Bronchial epithelial cell (primary cell): ENCODE results near the gene SKA2. TPM values are rescaled to one million over a fixed set of nuclear protein-coding genes. Genes with fewer than 3 reads are reported as not detected.

Source experiments
- DNase-seq: peaks from one replicate; pipeline ENCODE4 v3.0.0-alpha.2; 2010; ENCODE audit warnings: low read depth
- FAIRE-seq: peaks from 2 replicates; lab custom pipeline; 2011; peaks lifted over from hg19 to GRCh38; lab: Jason Lieb, UNC
- H3K27me3 ChIP-seq: 2 replicates; pipeline ENCODE4 v1.5.1; 2011; ENCODE audit warnings: low read length; ENCODE audit not compliant: control insufficient read depth, insufficient read depth
- H3K36me3 ChIP-seq: 2 replicates; pipeline ENCODE4 v1.5.1; 2011; ENCODE audit warnings: low read length; ENCODE audit not compliant: control insufficient read depth, insufficient read depth
- H3K4me3 ChIP-seq: 2 replicates; pipeline ENCODE4 v1.5.1; 2011; ENCODE audit warnings: mild to moderate bottlenecking, low read depth, low read length, control low read depth
- total RNA-seq: library from RNA; depleted of rRNA; stranded (reverse); fragments of >200 nt; gene quantifications from 2 replicates; pipeline ENCODE4 v1.2.1, GENCODE V29; 2014
- TF ChIP-seq, protein P1 (sequence below): IDR thresholded peaks from 2 replicates; pipeline ENCODE4 v1.5.1; 2011; ENCODE audit warnings: mild to moderate bottlenecking, moderate library complexity, low read length, control low read depth, inconsistent platforms; ENCODE audit not compliant: insufficient read depth, severe bottlenecking

The SKA2 gene
- total RNA-seq, 1 donor from 2014 or later = 34.2 TPM

GRCh38 chr17:59131131-59131530, 23.9 kb downstream of the SKA2 start:
- no peaks in the 10 kb centered on the region for H3K27me3 ChIP-seq
- FAIRE-seq (no peak), DNase-seq (no peak)
- no peak overlapping the region for H3K4me3 ChIP-seq
- TF ChIP-seq, protein P1, sequence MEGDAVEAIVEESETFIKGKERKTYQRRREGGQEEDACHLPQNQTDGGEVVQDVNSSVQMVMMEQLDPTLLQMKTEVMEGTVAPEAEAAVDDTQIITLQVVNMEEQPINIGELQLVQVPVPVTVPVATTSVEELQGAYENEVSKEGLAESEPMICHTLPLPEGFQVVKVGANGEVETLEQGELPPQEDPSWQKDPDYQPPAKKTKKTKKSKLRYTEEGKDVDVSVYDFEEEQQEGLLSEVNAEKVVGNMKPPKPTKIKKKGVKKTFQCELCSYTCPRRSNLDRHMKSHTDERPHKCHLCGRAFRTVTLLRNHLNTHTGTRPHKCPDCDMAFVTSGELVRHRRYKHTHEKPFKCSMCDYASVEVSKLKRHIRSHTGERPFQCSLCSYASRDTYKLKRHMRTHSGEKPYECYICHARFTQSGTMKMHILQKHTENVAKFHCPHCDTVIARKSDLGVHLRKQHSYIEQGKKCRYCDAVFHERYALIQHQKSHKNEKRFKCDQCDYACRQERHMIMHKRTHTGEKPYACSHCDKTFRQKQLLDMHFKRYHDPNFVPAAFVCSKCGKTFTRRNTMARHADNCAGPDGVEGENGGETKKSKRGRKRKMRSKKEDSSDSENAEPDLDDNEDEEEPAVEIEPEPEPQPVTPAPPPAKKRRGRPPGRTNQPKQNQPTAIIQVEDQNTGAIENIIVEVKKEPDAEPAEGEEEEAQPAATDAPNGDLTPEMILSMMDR = no peak
- H3K36me3 ChIP-seq = no peaks in the 10 kb centered on the region

GRCh38 chr17:59129814-59130213, 25.2 kb downstream of the SKA2 start:
- Histone ChIP-seq H3K4me3 (no peak overlapping the region), H3K27me3 (no peaks in the 10 kb centered on the region), H3K36me3 (no peaks in the 10 kb centered on the region)
- no peak for FAIRE-seq
- no peak for DNase-seq
- TF ChIP-seq, protein P1 = no peak

GRCh38 chr17:59126809-59127417, 28.1 kb downstream of the SKA2 start:
- TF ChIP-seq, protein P1 = no peak
- DNase-seq (no peak), FAIRE-seq (no peak)

GRCh38 chr17:59124665-59125064, 30.3 kb downstream of the SKA2 start:
- DNase-seq (no peak), FAIRE-seq (no peak)
- TF ChIP-seq, protein P1 = no peak
- no peaks in the 10 kb centered on the region for H3K36me3 ChIP-seq
- H3K4me3 ChIP-seq = no peak overlapping the region
- no peaks in the 10 kb centered on the region for H3K27me3 ChIP-seq

More at GRCh38 chr17:59126809-59127417, 28.1 kb downstream of the SKA2 start:
- Histone ChIP-seq H3K36me3 (no peaks in the 10 kb centered on the region), H3K27me3 (no peaks in the 10 kb centered on the region), H3K4me3 (no peak overlapping the region)

DNA sequence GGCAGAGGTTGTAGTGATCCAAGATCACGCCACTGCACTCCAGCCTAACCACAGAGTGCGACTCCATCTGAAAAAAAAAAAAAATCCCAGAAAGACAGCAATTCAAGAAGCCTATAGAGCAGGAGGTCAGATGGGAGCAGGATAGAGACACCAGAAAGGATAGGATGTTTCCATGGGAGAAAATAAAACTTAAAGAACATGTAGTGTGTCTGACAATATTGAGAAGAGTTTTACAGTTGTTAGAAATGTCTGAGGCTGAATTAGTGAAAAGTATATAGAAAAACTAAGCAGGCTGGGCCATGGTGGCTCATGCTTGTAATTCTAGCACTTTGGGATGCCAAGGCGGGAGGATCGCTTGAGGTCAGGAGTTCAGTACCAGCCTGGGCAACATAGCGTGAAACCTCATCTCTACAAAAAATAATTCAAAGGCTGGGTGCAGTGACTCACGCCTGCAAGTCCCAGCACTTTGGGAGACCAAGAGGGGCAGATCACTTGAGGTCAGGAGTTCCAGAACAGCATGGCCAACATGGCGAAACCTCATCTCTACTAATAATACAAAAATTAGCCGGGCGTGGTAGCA, 33.0 kb downstream of the SKA2 start:
- Histone ChIP-seq H3K36me3 (peaks cover 1% of the 10 kb centered on the region), H3K4me3 (no peak overlapping the region), H3K27me3 (no peaks in the 10 kb centered on the region)
- no peak for FAIRE-seq
- TF ChIP-seq, protein P1 = no peak
- DNase-seq = peak; percentile 68
